HG03432 (cell line): ENCODE measurements around the gene CATSPER4.
"Not testable (repeated sequence)": the region's sequence is repeated elsewhere in the genome, so short reads cannot be mapped to it uniquely, and the experiment has no call there.

ENCODE experiments used
- ATAC-seq: cut with Tn5 transposase; IDR thresholded peaks from one replicate; pipeline ENCODE4 v1.9.1; 2021; ENCODE audit warnings: mild to moderate bottlenecking, moderate library complexity; ENCODE audit not compliant: unreplicated experiment

CATSPER4 gene

DNA sequence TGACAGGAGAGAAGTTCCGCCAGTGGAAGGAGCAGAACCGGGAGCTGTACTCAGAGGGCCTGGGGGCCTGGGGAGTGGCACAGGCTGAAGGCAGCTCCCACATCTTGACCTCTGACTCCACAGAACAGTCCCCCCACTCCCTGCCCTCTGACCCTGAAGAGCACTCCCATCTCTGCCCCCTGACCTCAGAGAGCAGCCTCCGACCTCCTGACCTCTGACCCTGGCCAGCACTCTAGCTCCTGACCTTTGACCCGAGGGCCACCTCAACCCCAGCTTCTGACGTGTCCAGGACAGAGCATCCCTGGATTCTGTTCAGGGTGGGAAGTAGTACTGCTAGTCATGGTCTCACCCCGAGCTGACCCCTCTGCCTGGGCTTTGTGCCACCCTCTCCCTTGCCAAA is 1.1 kb upstream of the CATSPER4 start:
- no peak for ATAC-seq

DNA sequence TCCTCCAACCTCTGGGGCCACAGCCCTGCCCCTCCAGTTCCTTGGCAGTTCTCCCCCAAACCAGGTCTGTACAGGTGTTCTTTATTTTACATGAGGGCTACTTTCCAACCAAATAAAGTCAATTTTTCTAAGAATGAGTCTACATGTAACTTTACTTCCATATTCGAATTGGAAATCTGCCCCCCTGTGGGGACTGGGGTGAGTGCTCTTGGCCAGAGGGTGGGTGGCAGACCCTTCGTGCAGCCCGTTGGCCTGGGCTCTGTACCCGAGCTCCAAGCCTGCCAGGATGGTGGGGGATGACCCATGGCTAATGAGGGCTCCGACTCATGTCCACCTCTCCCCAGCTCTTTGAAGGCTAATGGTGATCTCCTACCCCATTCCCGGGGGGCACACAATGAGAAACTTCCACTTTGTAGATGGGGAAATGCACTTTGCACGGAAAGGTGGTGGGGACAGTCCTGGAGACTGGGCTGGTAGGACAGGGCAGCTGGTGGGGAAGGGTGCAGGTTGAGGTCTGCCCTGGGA is 589 bp upstream of the CATSPER4 start:
- no peak for ATAC-seq

DNA sequence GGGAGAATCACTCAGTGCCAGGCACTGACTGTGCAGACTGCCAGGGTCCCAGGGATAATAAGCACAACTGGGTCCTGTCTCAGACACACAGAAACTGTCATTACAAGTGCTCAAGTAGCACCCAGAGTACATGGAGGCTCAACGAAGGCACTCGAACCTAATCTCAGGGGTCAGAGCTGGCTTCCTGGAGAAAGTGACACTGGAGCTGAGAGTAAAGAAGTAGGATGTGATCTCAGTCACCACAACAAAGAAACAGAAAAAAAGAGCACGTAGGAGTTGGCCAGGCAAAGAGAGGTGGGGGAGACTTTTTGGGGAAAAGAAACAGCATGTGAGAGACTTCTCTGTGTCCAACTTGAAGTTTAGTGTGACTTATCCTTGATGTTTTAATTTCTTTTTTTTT is 1.3 kb downstream of the CATSPER4 start:
- no peak for ATAC-seq

DNA sequence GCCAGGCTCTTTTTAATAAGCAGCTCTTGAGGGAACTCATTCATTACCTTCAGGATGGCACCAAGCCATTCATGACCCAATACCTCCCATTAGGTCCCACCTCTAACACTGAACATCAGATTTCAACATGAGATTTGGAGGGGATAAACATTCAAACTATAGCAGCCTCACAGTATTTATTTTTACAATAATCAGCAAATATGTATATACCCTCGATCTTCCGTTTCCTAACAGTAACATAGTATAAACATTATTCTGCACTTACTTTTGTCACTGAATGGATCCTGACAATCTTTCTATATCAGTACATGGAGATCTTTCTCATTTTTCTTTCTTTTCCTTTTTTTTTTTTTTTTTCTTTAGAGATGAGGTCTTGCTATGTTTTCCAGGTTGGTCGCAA is 5.4 kb downstream of the CATSPER4 start:
- ATAC-seq: no peak

DNA sequence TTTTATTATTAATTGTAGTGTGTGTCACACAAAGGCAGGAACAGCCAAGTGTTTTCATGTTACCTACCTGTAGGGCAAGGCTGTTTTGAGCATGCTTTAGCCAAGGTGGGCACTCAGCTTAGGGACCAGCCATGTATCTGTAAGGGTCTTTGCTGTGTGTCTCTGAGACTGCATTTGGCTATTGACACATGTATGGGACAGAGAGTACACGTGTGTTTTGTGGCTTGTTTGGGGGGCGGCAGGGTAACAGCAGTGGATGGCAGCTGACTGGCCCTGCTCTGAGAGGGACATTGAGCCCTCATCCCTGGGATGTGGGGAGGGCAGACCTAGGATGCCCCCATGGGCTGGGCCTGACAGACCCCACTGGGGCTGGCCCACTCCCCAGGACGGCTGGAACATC is 6.9 kb downstream of the CATSPER4 start:
- ATAC-seq: no peak

DNA sequence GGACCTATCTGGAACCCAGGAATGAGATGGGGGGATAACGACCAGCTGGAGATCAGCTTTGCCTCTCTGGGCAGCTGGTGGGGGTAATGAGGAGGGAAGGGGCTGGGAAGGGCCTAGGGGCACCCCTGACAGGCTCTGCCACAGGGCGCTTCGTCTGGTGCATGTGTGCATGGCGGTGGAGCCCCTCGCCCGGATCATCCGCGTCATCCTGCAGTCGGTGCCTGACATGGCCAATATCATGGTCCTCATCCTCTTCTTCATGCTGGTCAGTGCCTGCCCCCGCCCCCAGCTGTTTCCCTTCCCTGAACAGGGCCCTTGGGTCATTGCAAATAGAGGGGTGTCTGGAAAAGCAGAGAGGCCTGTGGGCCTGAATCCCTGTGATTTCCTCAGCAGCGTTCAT is 7.4 kb downstream of the CATSPER4 start:
- no peak for ATAC-seq

DNA sequence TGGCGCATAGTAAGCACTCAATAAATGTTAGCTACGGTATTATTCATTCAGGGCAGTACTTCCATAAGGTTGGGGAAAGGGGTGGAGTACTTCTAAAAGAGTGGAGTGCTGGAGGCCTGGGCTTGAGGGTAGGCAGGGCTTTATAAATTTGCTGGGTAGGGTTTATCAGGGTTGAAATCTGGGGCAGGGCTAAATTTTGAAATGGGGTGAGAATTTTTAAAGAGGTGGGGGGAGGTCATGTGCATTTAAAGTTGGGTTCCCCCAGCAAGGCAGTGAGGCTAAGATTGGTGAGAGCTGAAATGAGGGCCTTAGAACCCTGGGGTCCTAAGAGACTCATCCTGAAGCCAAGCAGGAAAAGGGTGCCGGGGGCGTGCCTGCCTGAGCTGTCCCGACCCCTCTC is 10.0 kb downstream of the CATSPER4 start:
- ATAC-seq: no peak

DNA sequence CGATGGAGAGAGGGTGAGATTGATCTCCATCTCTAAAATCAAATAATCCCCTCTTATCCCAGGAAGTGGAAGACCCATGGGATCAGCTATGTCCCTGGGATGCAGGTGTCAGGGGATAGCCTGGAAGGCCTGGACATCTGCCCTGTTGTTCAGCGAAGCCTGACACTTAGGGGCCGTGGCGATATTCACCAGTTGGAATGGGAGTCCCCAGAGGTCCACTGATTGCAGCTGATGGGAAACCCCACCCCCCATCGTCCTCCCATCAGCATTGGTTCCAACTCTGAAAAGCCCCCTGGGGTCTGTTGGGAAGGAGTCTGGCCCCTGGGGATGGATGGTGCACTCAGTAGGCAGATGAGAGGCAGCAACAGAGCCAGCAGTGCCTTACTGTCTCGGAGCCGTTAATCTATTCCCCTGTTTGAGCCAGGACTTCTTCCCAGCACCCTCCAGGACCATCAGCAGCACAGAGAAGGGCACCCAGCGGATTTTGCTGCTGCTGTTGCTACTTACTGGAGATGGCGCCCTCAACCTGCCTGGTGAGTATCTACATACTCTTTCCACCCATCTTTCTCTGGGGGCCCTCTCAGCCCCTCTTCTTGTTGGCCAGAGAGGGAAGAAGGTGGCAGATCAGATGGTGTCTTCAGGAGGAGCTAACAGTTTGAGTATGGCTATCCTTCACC is 13.4 kb downstream of the CATSPER4 start:
- no peak for ATAC-seq

DNA sequence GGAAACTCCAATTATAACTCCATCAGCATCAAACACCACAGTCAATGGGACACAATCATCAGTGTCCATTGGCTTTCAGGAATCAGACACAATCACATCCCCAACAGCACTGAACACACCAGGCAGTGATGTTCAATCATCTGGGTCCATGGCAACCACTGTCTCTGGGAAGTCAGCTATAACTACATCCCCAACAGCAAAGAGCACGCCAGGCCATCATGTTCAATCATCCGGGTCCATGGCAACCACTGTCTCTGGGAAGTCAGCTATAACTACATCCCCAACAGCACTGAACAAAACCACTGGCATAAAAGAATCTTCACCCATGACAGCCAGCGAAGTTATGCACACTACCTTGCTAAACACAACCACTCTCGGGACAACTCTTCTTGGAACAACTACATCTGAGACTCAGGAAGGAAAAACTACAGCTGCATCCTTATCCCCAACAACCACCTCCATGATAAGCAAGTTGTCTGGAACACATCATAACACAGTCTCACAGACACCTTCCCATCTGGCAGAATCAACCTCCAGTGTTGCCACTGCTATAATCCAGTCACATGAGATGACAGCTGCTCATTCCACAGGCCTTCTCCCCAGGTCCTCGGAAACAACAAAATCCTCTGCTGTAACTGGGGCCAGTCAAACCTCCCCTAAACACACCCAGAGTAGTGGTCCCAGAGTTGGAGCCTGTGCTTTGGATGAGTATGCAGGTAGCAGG is 19.9 kb downstream of the CATSPER4 start:
- no peak for ATAC-seq

DNA sequence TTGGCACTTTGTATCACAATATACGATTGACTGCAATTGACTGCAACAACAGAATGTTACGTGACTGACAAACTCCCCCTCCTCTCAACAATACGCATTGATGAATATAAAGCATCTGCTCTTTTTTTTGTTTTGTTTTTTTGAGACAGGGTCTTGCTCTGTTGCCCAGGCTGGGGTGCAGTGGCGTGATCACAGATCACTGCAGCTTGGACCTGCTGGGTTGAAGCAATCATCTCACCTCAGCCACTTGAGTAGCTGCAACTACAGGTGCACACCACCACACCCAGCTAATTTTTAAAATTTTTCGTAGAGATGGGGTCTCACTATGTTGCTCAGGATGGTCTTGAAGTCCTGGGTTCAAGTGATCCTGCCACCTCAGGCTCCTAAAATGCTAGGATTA is 22.3 kb downstream of the CATSPER4 start:
- ATAC-seq: no peak

DNA sequence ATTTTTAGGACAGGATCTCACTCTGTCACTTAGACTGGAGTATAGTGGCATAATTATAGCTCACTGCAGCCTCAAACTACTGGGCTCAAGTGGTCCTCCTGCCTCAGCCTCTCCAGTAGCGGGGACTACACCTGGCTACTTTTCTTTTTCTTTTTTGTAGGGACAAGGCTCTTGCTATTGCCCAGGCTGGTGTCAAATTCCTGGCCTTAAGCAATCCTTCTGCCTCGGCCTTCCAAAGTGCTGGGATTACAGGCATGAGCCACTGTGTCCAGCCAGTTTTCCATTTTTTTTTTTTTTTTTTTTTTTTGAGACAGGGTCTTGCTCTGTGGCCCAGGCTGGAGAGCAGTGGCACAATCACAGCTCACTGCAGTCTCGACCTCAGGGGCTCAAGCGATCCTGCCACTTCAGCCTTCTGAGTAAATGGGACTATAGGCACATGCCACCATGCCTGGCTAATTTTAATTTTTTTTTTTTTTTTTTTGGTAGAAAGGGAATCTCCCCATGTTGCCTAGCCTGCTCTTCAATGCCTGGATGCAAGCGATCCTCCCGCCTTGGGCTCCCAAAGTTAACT is 23.0 kb downstream of the CATSPER4 start:
- no peak for ATAC-seq

DNA sequence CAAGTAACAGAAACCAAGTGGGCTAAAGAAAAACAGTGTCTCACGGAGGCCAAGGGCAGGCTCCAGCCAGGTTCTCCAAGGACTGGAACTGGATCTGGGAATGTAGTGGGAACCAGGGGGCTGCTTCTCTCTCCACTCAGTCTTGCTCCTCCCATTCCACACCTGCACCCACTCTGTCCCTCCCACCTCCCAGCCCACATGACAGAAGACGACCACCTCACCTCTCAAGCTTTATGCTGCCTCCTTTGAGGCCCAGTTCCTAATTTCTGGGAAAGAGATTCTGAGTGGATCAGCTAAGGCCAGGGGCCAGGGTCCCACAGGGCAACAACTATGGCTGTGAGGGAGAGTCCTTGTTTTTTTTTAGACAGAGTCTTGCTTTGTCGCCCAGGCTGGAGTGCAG is 24.8 kb downstream of the CATSPER4 start:
- ATAC-seq: no peak

DNA sequence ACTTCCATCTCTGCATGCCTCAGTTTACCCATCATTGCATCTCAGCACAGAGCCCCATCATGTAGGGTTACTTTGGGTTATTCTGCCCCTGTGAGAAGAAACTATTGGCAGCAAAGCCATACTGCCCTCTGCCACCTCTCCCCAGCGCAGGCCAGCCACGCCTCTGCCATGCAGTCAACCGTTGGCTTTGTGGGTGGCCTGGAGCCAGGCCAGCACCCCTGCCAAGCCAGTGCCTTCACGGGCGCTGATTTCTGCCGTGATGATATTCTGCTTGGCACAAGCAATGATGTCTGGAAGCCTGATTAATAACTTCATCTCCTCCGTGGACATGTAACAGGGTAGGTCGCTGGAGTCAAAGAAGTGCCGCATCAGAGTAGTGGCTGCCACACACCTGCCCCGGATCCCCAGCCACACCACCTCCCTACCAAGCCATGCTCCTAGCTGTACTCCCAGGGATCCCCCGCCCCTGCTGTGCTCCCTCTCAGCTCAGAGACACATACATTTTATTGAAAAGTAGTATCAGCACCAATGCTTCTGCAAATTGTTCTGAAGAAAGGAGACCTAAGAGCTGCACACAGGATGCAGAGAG is 28.6 kb downstream of the CATSPER4 start:
- ATAC-seq: no peak

DNA sequence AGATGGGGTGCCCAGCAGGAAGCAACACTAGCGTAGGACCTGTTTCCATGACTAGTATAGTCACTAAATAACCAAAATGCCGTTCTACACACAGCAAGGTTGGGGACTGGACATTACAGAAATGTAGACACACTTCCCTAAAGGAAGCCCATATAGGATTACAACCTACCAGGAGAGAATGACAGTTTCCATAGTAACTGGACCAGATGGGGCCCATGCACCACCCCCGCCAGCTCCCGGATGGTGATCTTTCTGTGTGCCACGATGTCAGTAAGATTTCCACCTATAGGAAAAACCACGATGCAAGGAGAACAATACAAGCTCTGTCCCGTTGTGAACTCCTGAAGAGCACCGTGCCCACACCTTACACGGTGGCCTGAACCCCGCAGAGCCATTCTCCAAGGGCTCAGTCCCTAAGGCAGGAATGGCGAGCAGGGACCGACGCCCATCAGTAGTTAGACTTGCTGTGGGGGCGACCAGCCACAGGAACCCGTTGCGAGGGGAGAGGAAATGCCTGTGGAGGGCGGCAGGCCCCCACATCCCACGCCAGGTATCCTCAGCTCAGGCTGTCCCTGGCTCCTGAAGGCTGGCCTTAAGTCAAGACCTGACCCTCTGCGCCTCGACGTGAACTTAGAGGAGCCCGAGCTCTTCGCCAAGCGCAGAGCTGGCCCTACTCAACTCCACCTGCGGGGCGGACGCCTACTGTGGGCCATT is 30.0 kb downstream of the CATSPER4 start:
- ATAC-seq: no peak

DNA sequence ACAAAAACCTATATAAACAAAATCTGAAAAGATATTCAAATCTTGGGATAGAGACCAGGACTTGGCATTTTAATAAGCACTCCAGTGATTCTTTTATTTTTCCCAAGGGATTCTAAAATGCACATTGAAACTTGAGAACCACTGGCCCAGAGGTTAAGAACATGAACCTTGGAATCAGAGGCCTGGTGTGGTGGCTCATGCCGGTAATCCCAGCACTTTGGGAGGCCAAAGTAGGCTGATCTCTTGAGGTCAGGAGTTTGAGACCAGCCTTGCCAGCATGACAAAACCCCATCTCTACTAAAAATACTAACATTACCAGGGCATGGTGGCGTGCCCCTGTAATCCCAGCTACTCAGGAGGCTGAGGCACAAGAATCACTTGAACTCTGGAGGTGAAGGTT is 30.7 kb downstream of the CATSPER4 start:
- no peak for ATAC-seq

DNA sequence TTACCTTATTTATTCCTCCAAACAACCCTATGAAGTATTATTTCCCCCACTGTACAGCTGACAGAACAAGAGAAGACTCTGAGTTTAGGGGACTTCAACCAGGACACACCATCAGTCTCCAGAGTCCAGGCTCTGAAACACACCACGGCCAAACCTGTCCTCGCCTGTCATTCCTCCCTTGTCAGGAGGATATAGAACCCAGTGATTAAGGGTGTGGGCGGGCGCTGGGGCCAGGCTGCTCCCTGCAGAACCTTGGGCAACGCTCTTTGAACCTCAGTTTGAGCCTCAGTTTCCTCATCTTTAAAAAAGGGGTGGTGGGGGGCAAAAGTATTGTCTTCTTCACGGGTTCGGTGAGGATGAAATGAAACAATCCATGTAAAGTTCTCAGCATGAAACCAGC is 34.2 kb downstream of the CATSPER4 start:
- no peak for ATAC-seq

DNA sequence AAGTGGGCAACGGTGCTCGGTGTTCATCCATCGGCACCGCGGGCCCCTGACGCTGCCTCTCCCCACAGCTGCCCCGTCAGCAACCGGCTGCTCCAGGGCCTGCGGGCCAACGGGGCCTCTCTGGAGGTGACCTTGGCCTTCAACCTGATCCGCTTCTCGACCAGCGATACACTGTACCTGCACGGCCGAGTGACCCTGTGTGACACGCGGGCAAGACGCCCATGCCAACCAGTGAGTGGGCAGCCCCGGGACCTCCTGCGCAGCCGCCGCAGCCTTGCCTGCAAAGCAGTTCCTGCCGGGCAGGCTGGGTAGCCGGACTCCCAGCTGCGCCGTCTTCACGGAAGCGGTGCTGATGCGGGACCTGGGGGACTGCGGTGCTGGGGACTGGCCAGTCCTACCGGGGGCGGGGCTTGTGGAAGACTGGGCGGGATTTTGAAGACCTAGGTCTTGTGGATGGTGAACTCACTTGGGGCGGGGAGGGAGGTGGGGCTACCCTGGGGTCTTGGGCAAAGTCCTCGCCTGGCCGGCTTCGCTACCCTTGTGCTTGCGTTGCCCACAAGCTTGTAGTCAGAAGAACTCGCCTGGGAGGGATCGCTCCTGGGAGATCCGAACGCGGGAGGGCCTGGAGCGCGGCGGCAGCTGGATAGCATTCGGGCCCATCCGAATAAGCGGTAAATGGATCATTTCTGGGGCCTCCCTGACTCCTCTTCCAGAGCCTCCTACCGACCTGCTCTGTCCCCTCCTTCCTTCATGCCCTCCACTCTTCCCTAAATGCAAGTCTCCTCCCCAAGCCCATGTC is 34.8 kb downstream of the CATSPER4 start:
- ATAC-seq: no peak

DNA sequence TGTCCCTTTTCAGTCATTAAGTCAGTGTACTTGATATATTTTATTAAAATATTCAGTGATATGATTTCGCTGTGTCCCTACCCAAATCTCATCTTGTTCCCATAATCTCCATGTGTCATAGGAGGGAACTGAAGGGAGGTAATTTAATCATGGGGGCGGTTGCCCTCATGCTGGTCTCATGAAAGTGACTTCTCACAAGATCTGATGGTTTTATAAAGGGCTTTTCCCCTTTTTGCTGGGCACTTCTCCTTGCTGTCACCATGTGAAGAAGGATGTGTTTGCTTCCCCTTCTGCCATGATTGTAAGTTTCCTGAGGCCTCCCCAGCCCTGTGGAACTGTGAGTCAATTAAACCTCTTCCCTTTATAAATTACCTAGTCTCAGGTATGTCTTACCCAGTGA is 40.3 kb downstream of the CATSPER4 start:
- not testable (repeated sequence) for ATAC-seq

DNA sequence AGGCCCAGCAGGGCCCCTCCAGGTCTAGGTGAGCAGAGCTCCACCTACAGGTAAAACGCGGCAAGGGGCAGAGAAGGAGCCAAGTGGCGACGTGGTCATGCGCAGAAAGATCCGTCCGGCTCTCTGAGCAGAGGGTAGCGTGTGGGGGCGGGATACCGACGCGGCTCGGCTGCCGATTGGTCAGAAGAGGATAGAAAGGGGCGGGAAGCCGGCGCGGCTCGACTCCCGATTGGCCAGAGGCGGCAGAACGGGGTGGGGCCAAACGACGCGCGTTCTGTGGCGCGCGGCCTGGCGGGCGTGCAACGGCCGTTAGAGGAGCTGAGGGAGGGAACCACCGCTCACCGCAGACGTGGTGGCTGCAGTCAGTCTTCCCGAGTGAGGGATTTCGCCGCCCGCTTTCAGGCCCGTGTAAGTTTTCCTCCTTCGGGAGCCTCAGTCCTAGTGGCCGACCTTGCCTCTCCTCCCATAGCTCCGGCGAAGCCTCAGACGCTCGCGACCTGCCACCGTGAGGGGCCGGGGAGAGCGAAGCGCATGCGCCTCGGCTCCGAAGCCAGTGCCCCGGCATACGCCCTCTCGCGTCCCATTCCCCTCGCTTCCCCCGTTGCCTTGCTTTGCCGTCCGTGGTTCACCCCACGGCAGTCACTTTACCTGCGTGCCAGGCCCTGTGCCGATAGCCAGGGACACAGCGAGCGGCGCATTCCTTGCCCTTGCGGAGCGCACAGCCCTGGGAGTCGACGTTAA is 43.7 kb downstream of the CATSPER4 start, which contains the start of gene CEP85:
Gene CEP85 (plus strand): TSS at position 298 of the 741 bp plus-strand sequence. CDS start 5,584 bp downstream, outside the sequence.
- peak; percentile 89 for ATAC-seq
